GM21619 (cell line): Measurements from ENCODE around the gene MAPK9.
"Not testable (repeated sequence)": the region's sequence is repeated elsewhere in the genome, so short reads cannot be mapped to it uniquely, and the experiment has no call there.

Experiments
- ATAC-seq: cut with Tn5 transposase; IDR thresholded peaks from one replicate; pipeline ENCODE4 v1.9.1; 2021; ENCODE audit not compliant: unreplicated experiment

MAPK9 gene

GRCh38 chr5:180326989-180327565 lies 35.2 kb upstream of the MAPK9 start:
- no peak for ATAC-seq

GRCh38 chr5:180324601-180324950 lies 32.7 kb upstream of the MAPK9 start:
- ATAC-seq: no peak

DNA sequence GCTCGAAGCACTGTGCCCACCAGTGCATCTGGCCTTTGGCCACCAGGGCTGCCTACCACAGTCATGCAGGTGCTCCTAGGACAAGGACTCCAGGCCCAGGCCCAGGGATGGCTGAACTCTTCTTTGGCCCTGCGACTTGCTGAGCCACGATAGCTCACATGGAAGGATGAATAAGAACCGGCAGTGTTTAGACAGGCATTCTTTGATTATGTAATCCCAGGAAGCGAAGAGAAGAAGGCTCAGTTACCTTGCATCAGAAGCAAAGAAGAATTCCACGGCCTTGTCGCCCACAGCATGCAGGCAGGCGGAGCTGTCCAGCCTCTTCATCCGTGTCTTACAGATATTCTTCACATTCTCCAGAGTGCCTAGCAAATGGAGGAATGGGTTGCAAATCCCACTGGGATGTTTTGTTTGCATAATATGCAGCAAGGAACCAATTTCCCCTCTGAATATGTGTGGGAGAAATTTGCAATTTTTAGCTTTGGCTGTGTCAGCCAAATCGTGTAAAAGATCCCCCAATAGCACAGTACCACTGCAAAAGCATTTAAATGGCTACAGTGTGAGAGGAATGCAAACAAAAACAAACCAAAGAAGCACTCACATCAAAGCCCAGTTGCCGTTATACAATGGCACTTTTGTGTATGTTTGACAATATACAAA lies 32.2 kb upstream of the MAPK9 start:
- ATAC-seq: no peak

- no peak for ATAC-seq
Observed at GRCh38 chr5:180323160-180323559, 31.3 kb upstream of the MAPK9 start.

GRCh38 chr5:180318456-180319089 lies 26.7 kb upstream of the MAPK9 start:
- ATAC-seq: no peak

DNA sequence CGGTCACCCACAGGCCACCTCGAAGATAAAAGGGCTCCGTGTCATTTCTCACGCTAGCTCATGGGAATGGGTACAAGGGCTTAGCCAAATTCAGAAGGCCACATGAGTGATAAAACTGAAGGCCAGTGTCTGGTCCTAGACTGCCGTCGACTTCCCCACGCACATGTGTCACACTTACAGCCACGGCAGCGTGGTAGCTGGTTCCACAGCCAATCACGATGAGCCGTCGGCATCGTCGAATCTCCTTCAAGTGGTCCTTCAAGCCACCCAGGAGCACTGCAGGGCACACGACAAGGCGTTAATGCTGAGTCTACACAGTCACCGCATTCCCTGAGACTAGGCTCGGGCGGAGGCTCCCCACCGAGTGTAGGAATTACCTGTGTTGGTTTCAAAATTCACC lies 24.7 kb upstream of the MAPK9 start:
- ATAC-seq: no peak

- ATAC-seq: peak; percentile 67
Observed at GRCh38 chr5:180315762-180316212, 23.9 kb upstream of the MAPK9 start.

DNA sequence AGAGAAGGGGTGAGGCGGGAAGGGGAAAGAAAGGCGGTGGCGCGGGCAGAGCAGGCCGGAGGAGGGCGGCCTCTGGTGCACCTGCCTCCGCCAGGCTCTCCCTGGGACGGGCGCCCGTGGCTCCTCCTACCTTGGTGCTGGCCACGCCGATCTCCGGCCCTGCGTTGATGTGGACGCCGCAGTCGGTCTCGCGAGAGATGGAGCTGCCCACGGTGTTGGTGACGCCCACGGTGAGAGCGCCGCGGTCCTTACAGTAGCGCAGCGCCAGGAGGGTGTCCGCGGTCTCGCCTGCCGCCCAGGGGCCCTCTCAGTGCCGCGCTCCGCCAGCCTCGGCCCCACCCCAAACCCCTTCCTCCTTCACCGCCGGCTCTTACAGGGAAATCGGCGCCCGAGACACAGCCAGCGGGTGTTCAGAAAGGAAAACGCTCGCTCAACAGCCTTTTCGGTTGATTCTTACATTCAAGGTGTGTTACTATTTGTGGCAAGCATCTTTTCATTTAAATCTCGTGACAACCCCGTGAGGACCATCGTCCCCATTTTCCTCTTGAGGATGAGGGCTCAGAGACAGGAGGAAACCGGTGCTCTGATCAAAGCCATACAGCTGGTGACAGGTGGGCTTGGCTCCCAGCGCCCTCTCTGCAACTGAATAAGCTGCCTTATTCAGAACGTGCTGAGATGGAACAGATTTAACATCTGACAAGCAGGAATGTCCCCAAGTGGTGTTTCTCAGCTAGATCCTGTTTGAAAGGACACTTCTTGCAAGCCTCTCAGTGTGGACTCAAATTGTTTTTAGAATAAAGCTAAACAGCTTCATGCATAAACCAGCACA lies 22.0 kb upstream of the MAPK9 start:
- ATAC-seq: peak; percentile 60

- no peak for ATAC-seq
Observed at GRCh38 chr5:180311216-180311615, 19.3 kb upstream of the MAPK9 start.

DNA sequence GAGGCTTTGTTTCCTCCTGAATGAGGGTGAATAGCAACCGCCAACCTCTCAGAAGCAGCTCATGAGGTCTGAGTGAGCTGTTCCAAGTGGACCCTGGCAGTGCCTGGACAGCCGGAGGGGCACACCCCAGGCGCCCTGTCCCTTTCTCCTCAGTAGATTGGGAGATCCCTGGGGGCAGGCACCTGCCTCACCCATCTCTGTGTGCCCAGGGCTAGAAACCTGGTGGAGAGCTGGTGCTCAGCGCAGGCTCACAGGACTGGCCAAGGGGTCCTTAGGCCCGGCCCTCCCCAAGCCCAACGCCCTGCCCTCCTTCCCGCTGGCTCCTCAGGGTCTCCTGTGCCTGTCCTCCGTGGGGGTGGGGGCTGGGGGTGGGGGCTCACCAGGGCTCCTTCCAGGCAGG lies 14.9 kb upstream of the MAPK9 start:
- no peak for ATAC-seq

GRCh38 chr5:180305481-180305880 lies 13.6 kb upstream of the MAPK9 start:
- ATAC-seq: no peak

DNA sequence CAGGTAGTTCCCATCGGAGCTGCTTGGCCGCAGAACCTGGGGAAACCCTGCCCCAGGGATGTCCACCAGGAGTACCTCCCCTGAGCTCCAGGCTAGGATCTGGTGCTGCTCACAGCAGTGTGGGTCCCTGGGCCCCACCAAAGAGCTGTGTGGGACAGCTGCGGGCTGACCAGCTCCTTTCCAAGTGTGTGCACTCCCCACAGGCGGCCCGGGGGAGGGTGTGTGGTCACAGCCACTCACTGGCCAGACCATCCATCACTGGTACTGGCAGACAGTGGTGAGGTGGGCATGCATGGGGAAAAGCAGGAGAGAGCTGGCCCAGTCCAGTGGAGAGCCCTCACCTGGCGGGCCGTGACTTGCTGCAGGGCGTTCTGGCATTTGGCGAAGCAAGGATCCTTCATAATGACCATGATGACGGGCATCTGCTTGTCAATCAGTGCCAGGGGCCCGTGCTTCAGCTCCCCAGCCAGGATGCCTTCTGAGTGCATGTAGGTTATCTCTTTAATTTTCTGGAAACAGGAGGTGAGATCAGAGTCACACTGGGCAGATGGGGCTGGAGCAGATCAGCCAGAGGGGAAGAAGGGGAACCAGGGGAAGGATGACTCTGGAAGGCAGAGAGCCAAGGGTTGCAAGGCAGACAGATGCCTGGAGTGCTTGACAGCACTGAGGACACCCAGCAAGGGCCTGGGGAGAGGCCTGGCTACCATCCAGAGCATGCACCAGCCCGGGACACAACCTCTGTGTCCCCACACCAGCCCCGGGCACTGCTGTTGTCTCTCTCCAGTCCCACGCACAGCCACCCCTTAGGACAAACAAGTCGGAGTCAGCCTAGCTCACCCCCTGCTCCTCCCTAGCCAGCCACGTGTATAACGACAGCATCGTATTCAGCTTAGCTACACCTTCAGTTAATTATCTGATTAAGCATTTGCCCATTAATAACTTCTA lies 12.8 kb upstream of the MAPK9 start:
- ATAC-seq: no peak

GRCh38 chr5:180304016-180304292 lies 12.1 kb upstream of the MAPK9 start:
- no peak for ATAC-seq

DNA sequence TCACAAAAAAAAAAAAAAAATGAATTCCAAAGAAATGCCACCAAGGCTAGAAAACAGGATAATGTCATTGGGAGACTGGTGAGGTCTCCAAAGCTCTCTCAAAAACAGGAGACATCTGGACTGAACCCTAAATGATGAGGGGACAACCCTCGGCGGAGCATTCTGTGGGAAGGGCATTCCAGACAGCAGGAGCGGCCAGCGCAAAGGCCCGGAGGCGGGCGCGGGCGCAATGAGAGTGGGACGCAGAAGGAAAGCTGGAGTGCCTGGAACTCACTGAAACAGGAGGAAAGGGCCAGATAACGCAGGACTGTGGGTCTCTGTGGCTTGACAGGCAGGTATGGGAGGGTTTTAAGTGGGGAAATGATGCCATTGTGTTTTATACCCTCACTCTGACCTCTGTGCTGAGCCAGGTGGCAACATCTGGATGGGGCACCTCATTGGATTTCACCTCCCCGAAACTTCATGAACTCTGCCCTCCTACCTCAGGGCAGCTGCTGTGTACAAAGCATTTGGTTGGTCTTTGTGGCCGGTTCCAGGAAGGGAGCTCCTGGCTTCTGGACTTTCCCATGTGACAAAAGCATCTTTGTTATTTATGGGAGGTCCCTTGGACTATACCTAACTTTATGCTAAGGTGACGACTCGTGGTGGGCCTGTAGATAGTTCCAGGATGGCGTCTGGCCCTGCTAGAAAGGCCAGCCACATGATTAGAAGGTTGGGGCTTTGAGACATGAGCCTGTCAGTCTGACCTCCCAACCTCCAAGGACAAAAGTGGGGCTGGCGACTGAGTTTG lies 11.5 kb upstream of the MAPK9 start:
- ATAC-seq: no peak

DNA sequence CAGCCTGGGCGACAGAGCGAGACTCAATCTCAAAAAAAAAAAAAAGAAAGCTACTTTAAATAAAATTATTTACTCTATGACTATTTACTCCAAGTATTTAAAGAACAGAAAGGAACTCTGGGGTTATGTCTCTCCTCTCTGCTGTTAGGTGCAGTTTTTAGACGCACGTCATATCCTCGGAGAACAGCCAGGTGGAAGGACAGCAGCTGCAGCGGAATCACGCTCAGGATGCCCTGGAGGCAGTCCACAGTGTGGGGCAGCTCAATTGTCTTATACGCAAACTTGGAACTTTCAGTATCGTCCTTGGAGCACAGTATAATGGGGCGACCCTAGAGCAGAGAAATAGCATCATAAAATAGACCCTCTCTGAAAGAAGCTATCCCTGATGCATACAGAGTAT lies 10.4 kb upstream of the MAPK9 start:
- ATAC-seq: no peak

DNA sequence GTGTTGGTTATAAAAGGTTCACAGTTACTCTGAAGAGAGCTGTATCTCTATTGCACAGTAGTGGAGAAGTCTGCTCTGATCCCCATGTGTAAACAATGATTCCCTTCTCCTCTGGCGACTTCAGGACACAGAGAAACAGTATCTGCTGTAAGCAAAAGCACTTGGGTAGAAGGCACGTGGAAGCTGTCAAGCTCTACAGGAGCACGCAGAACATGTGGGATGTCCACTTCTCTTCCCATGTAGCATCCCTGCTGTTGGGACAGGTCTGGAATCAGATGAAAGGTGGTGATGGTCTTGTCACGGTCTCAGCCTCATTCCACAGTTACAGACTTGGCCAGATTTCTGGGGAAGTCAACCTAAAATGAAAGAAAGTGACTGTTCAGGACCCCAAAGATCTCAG lies 9.4 kb upstream of the MAPK9 start:
- ATAC-seq: no peak

- ATAC-seq: no peak
Observed at GRCh38 chr5:180299526-180299925, 7.6 kb upstream of the MAPK9 start.

GRCh38 chr5:180299014-180299413 lies 7.1 kb upstream of the MAPK9 start:
- ATAC-seq: not testable (repeated sequence)

DNA sequence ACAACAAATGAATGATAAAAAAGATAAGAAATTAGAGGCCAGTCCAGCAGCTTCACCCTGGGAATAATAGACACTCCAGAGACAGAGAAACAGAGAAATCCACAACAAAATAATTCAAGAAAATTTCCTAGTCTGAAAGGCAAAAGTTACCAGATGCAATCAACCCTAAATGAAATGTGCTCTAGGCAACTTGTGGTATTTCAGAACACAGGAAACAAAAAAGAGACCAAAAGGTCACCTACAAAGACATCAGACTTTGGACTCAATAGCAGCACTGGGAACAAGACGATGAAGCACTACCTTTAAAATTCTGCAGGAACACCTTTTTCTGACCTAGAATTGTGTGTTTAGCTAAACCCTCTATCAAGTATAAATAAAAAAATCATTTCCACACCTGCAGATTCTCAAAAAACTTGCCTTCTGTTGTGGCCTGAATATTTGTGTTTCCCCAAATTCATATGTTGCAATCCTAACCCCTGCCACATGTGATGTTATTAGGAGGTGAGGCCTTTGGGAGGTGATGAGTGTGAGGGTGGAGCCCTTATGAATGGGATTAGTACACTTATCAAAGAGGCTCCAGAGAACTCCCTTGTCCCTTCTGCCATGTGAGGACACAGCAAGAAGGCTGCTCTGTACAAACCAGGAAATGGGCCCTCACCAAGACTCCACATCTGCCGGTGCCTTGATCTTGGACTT lies 5.9 kb upstream of the MAPK9 start:
- no peak for ATAC-seq

- ATAC-seq: no peak
Observed at GRCh38 chr5:180296771-180297170, 4.9 kb upstream of the MAPK9 start.
